HepG2 (cell line): ENCODE measurements around the gene EDNRA. TPM values are rescaled to one million over a fixed set of nuclear protein-coding genes. Genes with fewer than 3 reads are reported as not detected.
A peak's percentile ranks its signal among the peaks of the same experiment; 100 is the strongest.

Source experiments
- ATAC-seq: fragments of 200-7000 bp; cut with Tn5 transposase; 3 replicates; pipeline ENCODE4 v1.9.1; 2020; ENCODE audit warnings: mild to moderate bottlenecking, moderate library complexity
- BruUV-seq: library from RNA; stranded (reverse); fragments of 400-500 nt; replicated peaks from 2 replicates; lab custom pipeline; 2021; lab: Mats Ljungman, UMichigan
- CTCF ChIA-PET: fragments of 300-600 bp; formaldehyde crosslinking; extraction: SDS; loops from one replicate; lab custom pipeline; 2021; ENCODE audit warnings: low total read pairs, inconsistent platforms, low intra/inter-chr PET ratio; lab: Yijun Ruan, JAX
- POLR2A ChIA-PET: fragments of 350-600 bp; sonication (Branson Sonifier 250); formaldehyde crosslinking; loops from one replicate; lab custom pipeline; 2020; ENCODE audit warnings: antibody characterized with exemption, inconsistent platforms; lab: Yijun Ruan, JAX
- DNase-seq: peaks from one replicate; pipeline ENCODE4 v3.0.0-alpha.2; 2015; ENCODE audit warnings: low spot score
- FAIRE-seq: peaks from 3 replicates; lab custom pipeline; 2011; peaks lifted over from hg19 to GRCh38; lab: Jason Lieb, UNC
- H2AFZ ChIP-seq: one replicate; pipeline ENCODE4 v1.6.1; 2011; ENCODE audit warnings: low read length, inconsistent platforms
- H3K27ac ChIP-seq: fragments of 300-600 bp; 3 replicates; pipeline ENCODE4 v1.8.0; 2011; ENCODE audit warnings: mixed run types, mild to moderate bottlenecking, mixed read lengths, low read length, inconsistent platforms; ENCODE audit not compliant: insufficient read depth; ENCODE audit errors: extremely low read length
- H3K27me3 ChIP-seq, 2 experiments: fragments of 200-600 bp in 1 of 2; 2 replicates in 1 of 2; 3 replicates in 1 of 2; pipeline versions ENCODE4 v1.6.0 to v1.8.0; 2011; ENCODE audit warnings: low read length in 2 of 2, mild to moderate bottlenecking in 2 of 2, moderate library complexity in 2 of 2, inconsistent platforms in 1 of 2; ENCODE audit not compliant: insufficient read depth in 2 of 2, control insufficient read depth in 1 of 2
- H3K36me3 ChIP-seq, 2 experiments: fragments of 200-600 bp in 1 of 2; replicated peaks in 1 of 2; 2 replicates in 1 of 2; 3 replicates in 1 of 2; pipeline versions ENCODE4 v1.5.1 to v1.8.0; 2011; ENCODE audit warnings: low read length in 2 of 2, inconsistent platforms in 1 of 2; ENCODE audit not compliant: insufficient read depth in 2 of 2, control insufficient read depth in 1 of 2
- H3K4me1 ChIP-seq: 2 replicates; pipeline ENCODE4 v1.5.1; 2012; ENCODE audit warnings: low read length, inconsistent platforms; ENCODE audit not compliant: insufficient read depth
- H3K4me2 ChIP-seq: 2 replicates; pipeline ENCODE4 v1.6.0; 2011; ENCODE audit warnings: low read depth, low read length, inconsistent platforms
- H3K4me3 ChIP-seq, 3 experiments: fragments of 200-600 bp in 1 of 3; sonication (generic), shearing (Covaris generic) in 1 of 3; replicated peaks in 1 of 3; 2 replicates each; pipeline ENCODE4 v1.5.1; 2011 to 2016; ENCODE audit warnings: low read length in 3 of 3, inconsistent platforms in 2 of 3, low read depth in 2 of 3, mild to moderate bottlenecking in 2 of 3, control low read depth in 1 of 3, mixed read lengths in 1 of 3; ENCODE audit not compliant: insufficient read depth in 1 of 3
- H3K79me2 ChIP-seq: one replicate; pipeline ENCODE4 v1.6.1; 2011; ENCODE audit warnings: low read length, inconsistent platforms; ENCODE audit not compliant: insufficient read depth
- H3K9ac ChIP-seq: 2 replicates; pipeline ENCODE4 v1.6.0; 2011; ENCODE audit warnings: mild to moderate bottlenecking, low read depth, low read length, inconsistent platforms; ENCODE audit not compliant: insufficient read depth
- H3K9me3 ChIP-seq: 2 replicates; pipeline ENCODE4 v1.5.1; 2012; ENCODE audit warnings: mild to moderate bottlenecking, low read length
- H4K20me1 ChIP-seq: 2 replicates; pipeline ENCODE4 v1.6.0; 2011; ENCODE audit warnings: inconsistent platforms, mild to moderate bottlenecking, low read length, moderate library complexity; ENCODE audit not compliant: insufficient read depth
- CERS6 ChIP-seq: sonication (generic); formaldehyde crosslinking; IDR thresholded peaks from 2 replicates; pipeline ENCODE4 v1.5.0; 2020; ENCODE audit warnings: missing genetic modification reagents
- DRAP1 ChIP-seq: IDR thresholded peaks from 2 replicates; pipeline ENCODE4 v1.6.1; 2016; ENCODE audit warnings: missing genetic modification reagents, missing compliant biosample characterization
- FOXO4 ChIP-seq: sonication (generic); formaldehyde crosslinking; conservative IDR thresholded peaks from 2 replicates; pipeline ENCODE4 v1.8.1; 2023; ENCODE audit warnings: missing genetic modification reagents
- NR2F2 ChIP-seq: IDR thresholded peaks from 2 replicates; pipeline ENCODE4 v1.6.1; 2012; ENCODE audit warnings: low read depth, inconsistent platforms, borderline replicate concordance
- PAX8 ChIP-seq: sonication (generic); formaldehyde crosslinking; IDR thresholded peaks from 2 replicates; pipeline ENCODE4 v1.8.0; 2022; ENCODE audit warnings: mild to moderate bottlenecking, missing genetic modification reagents, borderline replicate concordance
- RFXANK ChIP-seq: IDR thresholded peaks from 2 replicates; pipeline ENCODE4 v1.6.1; 2016
- RNF2 ChIP-seq: fragments of 450-650 bp; conservative IDR thresholded peaks from 2 replicates; pipeline ENCODE4 v1.6.1; 2016; ENCODE audit warnings: low read depth
- TCF7 ChIP-seq: sonication (generic); IDR thresholded peaks from 2 replicates; pipeline ENCODE4 v1.6.1; 2016; ENCODE audit warnings: antibody characterized with exemption, low read depth
- ZBTB25 ChIP-seq: IDR thresholded peaks from 2 replicates; pipeline ENCODE4 v1.6.1; 2018; ENCODE audit warnings: missing genetic modification reagents
- ZNF333 ChIP-seq: sonication (generic); formaldehyde crosslinking; IDR thresholded peaks from 2 replicates; pipeline ENCODE4 v1.4.0; 2020; ENCODE audit warnings: mild to moderate bottlenecking, missing genetic modification reagents, borderline replicate concordance
- ZNF703 ChIP-seq: sonication (generic); formaldehyde crosslinking; IDR thresholded peaks from 2 replicates; pipeline ENCODE4 v1.5.1; 2020; ENCODE audit warnings: missing genetic modification reagents, mild to moderate bottlenecking, moderate library complexity, borderline replicate concordance
- ZNF878 ChIP-seq: sonication (generic); formaldehyde crosslinking; IDR thresholded peaks from 2 replicates; pipeline ENCODE4 v1.8.1; 2023; ENCODE audit warnings: mild to moderate bottlenecking, missing genetic modification reagents, moderate library complexity
- WGBS: methylation state at CpG from one replicate; pipeline ENCODE4 v1.1.6; 2017; ENCODE audit warnings: low lambda C conversion rate; 5-methylcytosine and 5-hydroxymethylcytosine counted together
- in situ Hi-C: cut with HindIII; loops from 2 replicates; pipeline ENCODE4 v1.10.0; 2017; ENCODE audit warnings: low pct_unique_long_range_greater_than_20kb; ENCODE audit not compliant: extremely low pct_ligation_motif_present
- intact Hi-C: fragments of 100-400 bp; cut with micrococcal nuclease; formaldehyde crosslinking; loops from one replicate; pipeline ENCODE4 v1.10.0; 2022; ENCODE audit not compliant: unreplicated experiment
- polyA plus RNA-seq, 8 experiments: library from polyadenylated mRNA; depleted of rRNA in 3 of 8; stranded (reverse) in 7 of 8; unstranded in 1 of 8; fragments of >200 nt; fragmentation: Illumina TruSeq in 4 of 8; extraction: Trizol in 4 of 8; gene quantifications; 2 replicates each; pipeline versions ENCODE4 v1.2.1 to v1.2.3, GENCODE V29; 2011 to 2016; ENCODE audit warnings: low read depth in 4 of 8, missing spikeins in 1 of 8, mixed read lengths in 1 of 8; ENCODE audit not compliant: insufficient read depth in 1 of 8
- total RNA-seq, 5 experiments: library from RNA; depleted of rRNA; stranded (reverse); fragments of >200 nt; fragmentation: Illumina TruSeq; extraction: Trizol; gene quantifications; 2 replicates each; pipeline ENCODE4 v1.2.3, GENCODE V29; 2016; ENCODE audit warnings: low read depth in 1 of 5

EDNRA gene
- total and polyA plus RNA-seq, 2 of the 13 experiments (the other 11 are each of a cell fraction or from before 2014, with no cell fraction given): not detected

GRCh38 chr4:147535124-147535523 lies 54.2 kb downstream of the EDNRA start (continued):
- TF ChIP-seq CERS6 (CRISPR knock-in tag): no peak
- TF ChIP-seq RFXANK (CRISPR knock-in tag): no peak
- TF ChIP-seq TCF7: peak; percentile 38; the same call in 1 of the 2 replicates
- TF ChIP-seq NR2F2: peak; percentile 56
- TF ChIP-seq FOXO4 (CRISPR knock-in tag): no peak
- TF ChIP-seq ZNF878 (CRISPR knock-in tag): no peak
- no peak for TF ChIP-seq ZNF333 (CRISPR knock-in tag)
- TF ChIP-seq ZNF703 (CRISPR knock-in tag): no peak

GRCh38 chr4:147538711-147539110 lies 57.8 kb downstream of the EDNRA start:
- ChIA-PET POLR2A (no interaction called here), CTCF (no interaction called here)
- H3K36me3 ChIP-seq: no peaks in the 10 kb centered on the region
- no TSS peak for BruUV-seq
- H4K20me1 ChIP-seq: no peaks in the 10 kb centered on the region
- in situ Hi-C loops (no loop called here), intact Hi-C loops (no loop called here)
- H3K4me3 ChIP-seq: no peak overlapping the region
- H3K4me2 ChIP-seq: no peak overlapping the region
- H3K79me2 ChIP-seq: no peaks in the 10 kb centered on the region
- H3K27me3 ChIP-seq: no peaks in the 10 kb centered on the region
- no peaks in the 10 kb centered on the region for H3K4me1 ChIP-seq
- H3K27ac ChIP-seq: no peak overlapping the region
- ATAC-seq (no peak), DNase-seq (no peak), FAIRE-seq (no peak)
- no peak overlapping the region for H2AFZ ChIP-seq
- WGBS: 14% methylated on average over 3 of the region's 3 CpGs
- no peak overlapping the region for H3K9ac ChIP-seq
- no peaks in the 10 kb centered on the region for H3K9me3 ChIP-seq
- TF ChIP-seq PAX8 (CRISPR knock-in tag) (no peak), RNF2 (no peak), DRAP1 (CRISPR knock-in tag) (no peak), ZBTB25 (CRISPR knock-in tag) (no peak)
